Smooth muscle cell (in vitro differentiated cells): ENCODE measurements around the gene LSM14A. TPM values are rescaled to one million over a fixed set of nuclear protein-coding genes. Genes with fewer than 3 reads are reported as not detected.
A peak's percentile ranks its signal among the peaks of the same experiment; 100 is the strongest.

Source experiments
- DNase-seq: peaks from one replicate; lab custom pipeline; 2025; ENCODE audit not compliant: unreplicated experiment; lab: John Stamatoyannopoulos, UW
- H2AFZ ChIP-seq: fragments of 200-600 bp; sonication (generic); 2 replicates; pipeline ENCODE4 v1.6.0; 2016; ENCODE audit warnings: antibody characterized with exemption, low read depth, mild to moderate bottlenecking
- H3F3A ChIP-seq: fragments of 200-600 bp; sonication (generic); 2 replicates; pipeline ENCODE4 v1.6.0; 2017; ENCODE audit warnings: antibody characterized with exemption, low read depth
- H3K27ac ChIP-seq: fragments of 200-600 bp; sonication (generic); 2 replicates; pipeline ENCODE4 v1.5.1; 2016; ENCODE audit warnings: low read depth, mild to moderate bottlenecking
- H3K27me3 ChIP-seq: fragments of 200-600 bp; sonication (generic); 2 replicates; pipeline ENCODE4 v1.6.1; 2016; ENCODE audit warnings: low read depth, mild to moderate bottlenecking
- H3K36me3 ChIP-seq: fragments of 200-600 bp; sonication (generic); 2 replicates; pipeline ENCODE4 v1.5.1; 2016; ENCODE audit warnings: low read depth
- H3K4me1 ChIP-seq: fragments of 200-600 bp; sonication (generic); 2 replicates; pipeline ENCODE4 v1.5.1; 2016; ENCODE audit warnings: low read depth
- H3K4me2 ChIP-seq: fragments of 200-600 bp; sonication (generic); 2 replicates; pipeline ENCODE4 v1.6.0; 2016; ENCODE audit warnings: mild to moderate bottlenecking
- H3K4me3 ChIP-seq: fragments of 200-600 bp; sonication (generic); 2 replicates; pipeline ENCODE4 v1.5.1; 2016; ENCODE audit warnings: mild to moderate bottlenecking
- H3K79me2 ChIP-seq: fragments of 200-600 bp; sonication (generic); 2 replicates; pipeline ENCODE4 v1.6.0; 2016; ENCODE audit warnings: low read depth, mild to moderate bottlenecking
- H3K9ac ChIP-seq: fragments of 200-600 bp; sonication (generic); 2 replicates; pipeline ENCODE4 v1.6.0; 2016; ENCODE audit warnings: low read depth
- H3K9me3 ChIP-seq: fragments of 200-600 bp; sonication (generic); replicated peaks from 2 replicates; pipeline ENCODE4 v1.5.1; 2016; ENCODE audit warnings: low read depth
- H4K20me1 ChIP-seq: fragments of 200-600 bp; sonication (generic); 2 replicates; pipeline ENCODE4 v1.6.0; 2016; ENCODE audit warnings: low read depth
- CTCF ChIP-seq: fragments of 200-600 bp; sonication (generic); IDR thresholded peaks from 2 replicates; pipeline ENCODE4 v1.5.1; 2017; ENCODE audit warnings: borderline replicate concordance, mild to moderate bottlenecking, antibody characterized with exemption; ENCODE audit not compliant: insufficient read depth, poor library complexity, severe bottlenecking
- WGBS: methylation state at CpG from one replicate; pipeline ENCODE4 v1.1.7; 2016; ENCODE audit warnings: low lambda C conversion rate; 5-methylcytosine and 5-hydroxymethylcytosine counted together
- polyA plus RNA-seq: library from polyadenylated mRNA; unstranded; fragments of >200 nt; fragmentation: Nextera tagmentation; extraction: Ambion mirVana; gene quantifications from 2 replicates; pipeline ENCODE4 v1.2.1, GENCODE V29; 2016
- total RNA-seq: library from RNA; depleted of rRNA; stranded (reverse); fragments of >200 nt; gene quantifications from 2 replicates; pipeline ENCODE4 v1.2.3, GENCODE V29; 2014

LSM14A gene
- total and polyA plus RNA-seq, 2 experiments from 2014 or later: 63.0 to 90.9 TPM

- H3F3A ChIP-seq: no peaks in the 10 kb centered on the region
- no peak for TF ChIP-seq CTCF
- H3K9ac ChIP-seq: no peak overlapping the region
- no peaks in the 10 kb centered on the region for H3K36me3 ChIP-seq
- H4K20me1 ChIP-seq: peaks cover 29% of the 10 kb centered on the region
- peak overlapping the region; percentile 44 for H3K27ac ChIP-seq
- peaks cover 11% of the 10 kb centered on the region for H3K4me1 ChIP-seq
- peak overlapping the region; percentile 86 for H3K4me2 ChIP-seq
- H3K4me3 ChIP-seq: peak overlapping the region; percentile 98
- no peaks in the 10 kb centered on the region for H3K9me3 ChIP-seq
- no peak overlapping the region for H2AFZ ChIP-seq
- WGBS: 77% methylated on average over 9 of the region's 9 CpGs
- no peak for DNase-seq
- H3K79me2 ChIP-seq: peaks cover 51% of the 10 kb centered on the region
- H3K27me3 ChIP-seq: no peaks in the 10 kb centered on the region
Observed at GRCh38 chr19:34255546-34255945, 83.2 kb downstream of the LSM14A start.

GRCh38 chr19:34256835-34257558 lies 84.7 kb downstream of the LSM14A start:
- TF ChIP-seq CTCF: no peak
- WGBS: 81% methylated on average over 5 of the region's 5 CpGs
- Histone ChIP-seq H2AFZ (no peak overlapping the region), H3K27me3 (no peaks in the 10 kb centered on the region), H3K79me2 (peaks cover 64% of the 10 kb centered on the region), H3K36me3 (no peaks in the 10 kb centered on the region), H3K27ac (no peak overlapping the region), H3K4me2 (no peak overlapping the region), H4K20me1 (peaks cover 43% of the 10 kb centered on the region), H3F3A (no peaks in the 10 kb centered on the region), H3K4me1 (peaks cover 16% of the 10 kb centered on the region), H3K9ac (no peak overlapping the region), H3K4me3 (no peak overlapping the region), H3K9me3 (no peaks in the 10 kb centered on the region)
- DNase-seq: no peak

GRCh38 chr19:34257559-34257924 lies 85.2 kb downstream of the LSM14A start:
- Histone ChIP-seq H4K20me1 (peaks cover 43% of the 10 kb centered on the region), H3K79me2 (peaks cover 68% of the 10 kb centered on the region), H3K9ac (no peak overlapping the region), H3K27me3 (no peaks in the 10 kb centered on the region), H3K9me3 (no peaks in the 10 kb centered on the region), H3K4me2 (no peak overlapping the region), H3K4me3 (no peak overlapping the region), H2AFZ (no peak overlapping the region), H3K4me1 (peaks cover 16% of the 10 kb centered on the region), H3K36me3 (no peaks in the 10 kb centered on the region), H3K27ac (no peak overlapping the region), H3F3A (no peaks in the 10 kb centered on the region)
- no peak for TF ChIP-seq CTCF
- WGBS: 88% methylated on average over 2 of the region's 2 CpGs
- DNase-seq: no peak
